Measurements from ENCODE around the gene SPATA6.

Gene SPATA6

GRCh38 chr1:48391926-48392325 lies 80.1 kb downstream of the SPATA6 start:
- Histone ChIP-seq H3K27me3 (ENCODE audit: insufficient read depth, low read length, poor library complexity, severe bottlenecking) (no peaks in the 10 kb centered on the region), H3K4me1 (ENCODE audit: insufficient read depth, low read length, poor library complexity, severe bottlenecking) (no peaks in the 10 kb centered on the region), H4K20me1 (ENCODE audit: insufficient read depth, low read length, poor library complexity, severe bottlenecking) (no peaks in the 10 kb centered on the region), H3K4me3 (ENCODE audit: low read length, poor library complexity, severe bottlenecking) (no peak overlapping the region), H3K9ac (ENCODE audit: low read depth, low read length, poor library complexity, severe bottlenecking) (no peak overlapping the region), H3K4me2 (ENCODE audit: low read depth, low read length, poor library complexity, severe bottlenecking) (no peak overlapping the region), H3K9me2 (replicated peaks; ENCODE audit: low read depth, low read length) (no peaks in the 10 kb centered on the region), H3K9me3 (ENCODE audit: insufficient read depth, low read depth, low read length) (no peaks in the 10 kb centered on the region), H3F3A (ENCODE audit: low read depth) (no peaks in the 10 kb centered on the region), H3K36me3 (ENCODE audit: insufficient read depth, low read length) (no peaks in the 10 kb centered on the region), H3K79me2 (ENCODE audit: insufficient read depth, low read length) (no peaks in the 10 kb centered on the region), H2AFZ (ENCODE audit: low read length) (no peak overlapping the region)
- TF ChIP-seq CTCF (conservative IDR thresholded peaks at IDR 0.05; ENCODE audit: low read length) (no peak), EZH2phosphoT487 (IDR thresholded peaks at IDR 0.05; ENCODE audit: borderline replicate concordance) (no peak)

- Histone ChIP-seq H3K79me2 (ENCODE audit: insufficient read depth, low read length) (no peaks in the 10 kb centered on the region), H3K36me3 (ENCODE audit: insufficient read depth, low read length) (no peaks in the 10 kb centered on the region), H4K20me1 (ENCODE audit: insufficient read depth, low read length, poor library complexity, severe bottlenecking) (no peaks in the 10 kb centered on the region), H3K4me3 (ENCODE audit: low read length, poor library complexity, severe bottlenecking) (no peak overlapping the region), H3K9ac (ENCODE audit: low read depth, low read length, poor library complexity, severe bottlenecking) (no peak overlapping the region), H2AFZ (ENCODE audit: low read length) (no peak overlapping the region), H3F3A (ENCODE audit: low read depth) (no peaks in the 10 kb centered on the region), H3K9me3 (ENCODE audit: insufficient read depth, low read depth, low read length) (no peaks in the 10 kb centered on the region), H3K4me2 (ENCODE audit: low read depth, low read length, poor library complexity, severe bottlenecking) (no peak overlapping the region), H3K27me3 (ENCODE audit: insufficient read depth, low read length, poor library complexity, severe bottlenecking) (no peaks in the 10 kb centered on the region), H3K9me2 (replicated peaks; ENCODE audit: low read depth, low read length) (no peaks in the 10 kb centered on the region), H3K4me1 (ENCODE audit: insufficient read depth, low read length, poor library complexity, severe bottlenecking) (no peaks in the 10 kb centered on the region)
- TF ChIP-seq CTCF (conservative IDR thresholded peaks at IDR 0.05; ENCODE audit: low read length), result no peak
- TF ChIP-seq EZH2phosphoT487 (IDR thresholded peaks at IDR 0.05; ENCODE audit: borderline replicate concordance), result no peak
Measured at GRCh38 chr1:48387409-48387808, 84.6 kb downstream of the SPATA6 start.

- Histone ChIP-seq H3K9ac (ENCODE audit: low read depth, low read length, poor library complexity, severe bottlenecking) (no peak overlapping the region), H2AFZ (ENCODE audit: low read length) (no peak overlapping the region), H3K4me1 (ENCODE audit: insufficient read depth, low read length, poor library complexity, severe bottlenecking) (no peaks in the 10 kb centered on the region), H3K4me3 (ENCODE audit: low read length, poor library complexity, severe bottlenecking) (no peak overlapping the region), H3K9me3 (ENCODE audit: insufficient read depth, low read depth, low read length) (no peaks in the 10 kb centered on the region), H3K79me2 (ENCODE audit: insufficient read depth, low read length) (no peaks in the 10 kb centered on the region), H3K36me3 (ENCODE audit: insufficient read depth, low read length) (no peaks in the 10 kb centered on the region), H4K20me1 (ENCODE audit: insufficient read depth, low read length, poor library complexity, severe bottlenecking) (no peaks in the 10 kb centered on the region), H3K4me2 (ENCODE audit: low read depth, low read length, poor library complexity, severe bottlenecking) (no peak overlapping the region), H3K27me3 (ENCODE audit: insufficient read depth, low read length, poor library complexity, severe bottlenecking) (no peaks in the 10 kb centered on the region), H3F3A (ENCODE audit: low read depth) (no peaks in the 10 kb centered on the region), H3K9me2 (replicated peaks; ENCODE audit: low read depth, low read length) (no peaks in the 10 kb centered on the region)
- no peak for TF ChIP-seq EZH2phosphoT487 (IDR thresholded peaks at IDR 0.05; ENCODE audit: borderline replicate concordance)
- TF ChIP-seq CTCF (conservative IDR thresholded peaks at IDR 0.05; ENCODE audit: low read length), result no peak
Measured at GRCh38 chr1:48374785-48375184, 97.2 kb downstream of the SPATA6 start.
